Spleen (tissue), 7 donors: ENCODE results near the gene IQSEC3.

ENCODE experiments used
- CTCF ChIP-seq, 11 experiments: fragments of 200-600 bp in 7 of 11; fragments of 450-650 bp in 4 of 11; sonication (generic) in 4 of 11; IDR thresholded peaks in 8 of 11; conservative IDR thresholded peaks in 3 of 11; 1 replicate in 7 of 11; 2 replicates in 4 of 11; pipeline versions ENCODE4 v1.4.0 to v1.8.0; 2016 to 2021; ENCODE audit warnings: antibody characterized with exemption in 11 of 11, inconsistent platforms in 4 of 11, mild to moderate bottlenecking in 1 of 11
- POLR2A ChIP-seq, 3 donors: fragments of 450-650 bp; IDR thresholded peaks; one replicate each; pipeline ENCODE4 v1.5.1; 2017; ENCODE audit warnings: antibody characterized with exemption in 3 of 3, mild to moderate bottlenecking in 1 of 3
- POLR2AphosphoS5 ChIP-seq, 3 donors: sonication (generic); formaldehyde crosslinking; IDR thresholded peaks; one replicate each; pipeline ENCODE4 v1.5.1; 2017; ENCODE audit warnings: antibody characterized with exemption in 3 of 3
- donor health status: DM: no; HTN: no; CAD: no; lungs with moderate emphysema.
- donor health status: DM: no; HTN: no; CAD: no.
- donor health status: DM: no; HTN: no; CAD: no.

GRCh38 chr12:221736-222135 lies 155.2 kb downstream of the IQSEC3 start:
- TF ChIP-seq CTCF (IDR thresholded peaks at IDR 0.05 in 8 of 11, conservative IDR thresholded peaks at IDR 0.05 in 3 of 11) (no peak), POLR2AphosphoS5 (IDR thresholded peaks at IDR 0.05) (no peak), POLR2A (IDR thresholded peaks at IDR 0.05) (no peak)
